Subcutaneous abdominal adipose tissue (tissue), 5 donors: ENCODE results near the gene P4HA2.

Source experiments
- H3K27ac ChIP-seq: one replicate; pipeline ENCODE4 v1.7.0; 2013; ENCODE audit warnings: low read depth, mild to moderate bottlenecking, inconsistent platforms, low read length, moderate library complexity
- H3K27me3 ChIP-seq, 5 donors: one replicate each; pipeline ENCODE4 v1.7.0; 2013; ENCODE audit warnings: low read length in 5 of 5, inconsistent platforms in 1 of 5; ENCODE audit not compliant: control insufficient read depth in 5 of 5, insufficient read depth in 4 of 5
- H3K36me3 ChIP-seq, 5 donors: one replicate each; pipeline ENCODE4 v1.7.0; 2013; ENCODE audit warnings: low read length in 5 of 5; ENCODE audit not compliant: control insufficient read depth in 5 of 5, insufficient read depth in 5 of 5
- H3K4me1 ChIP-seq, 5 donors: one replicate each; pipeline ENCODE4 v1.7.0; 2013; ENCODE audit warnings: low read length in 5 of 5, mild to moderate bottlenecking in 3 of 5, moderate library complexity in 1 of 5; ENCODE audit not compliant: control insufficient read depth in 5 of 5, insufficient read depth in 5 of 5
- H3K4me3 ChIP-seq, 5 donors: one replicate each; pipeline ENCODE4 v1.7.0; 2013; ENCODE audit warnings: low read length in 5 of 5, low read depth in 1 of 5
- H3K9ac ChIP-seq, 5 donors: one replicate each; pipeline ENCODE4 v1.7.0; 2013; ENCODE audit warnings: low read length in 5 of 5, mild to moderate bottlenecking in 4 of 5, moderate library complexity in 3 of 5
- H3K9me3 ChIP-seq, 5 donors: one replicate each; pipeline ENCODE4 v1.7.0; 2013; ENCODE audit warnings: low read length in 5 of 5; ENCODE audit not compliant: control insufficient read depth in 5 of 5
- donor health status: healthy.
- donor health status: healthy.
- donor health status: healthy.
- donor health status: healthy.
- donor health status: healthy.

Gene P4HA2

GRCh38 chr5:132258102-132259068, 30.7 kb upstream of the P4HA2 start:
- H3K27me3 ChIP-seq = peaks cover 0 to 8% (median 0%) of the 10 kb centered on the region in 5 donors
- peak overlapping the region; percentile 81 for H3K27ac ChIP-seq
- H3K4me3 ChIP-seq = peak overlapping the region; percentile 43 to 66 (median 59)
- no peaks in the 10 kb centered on the region for H3K9me3 ChIP-seq
- H3K36me3 ChIP-seq = no peaks in the 10 kb centered on the region
- peaks cover 7 to 85% (median 43%) of the 10 kb centered on the region in 5 donors for H3K4me1 ChIP-seq
- H3K9ac ChIP-seq = peak overlapping the region; percentile 16 to 80 (median 54)

GRCh38 chr5:132257131-132258101, 29.8 kb upstream of the P4HA2 start, which contains the start of gene PDLIM4:
Gene PDLIM4, plus strand, starts transcription at chr5:132257696. Its CDS starts 39 bp downstream, at chr5:132257735.
- H3K27ac ChIP-seq = peak within 1 kb of the TSS; percentile 81
- H3K9me3 ChIP-seq = no peaks in the 10 kb centered on the region
- peak within 1 kb of the TSS; percentile 43 to 66 (median 59) for H3K4me3 ChIP-seq
- peaks cover 7 to 76% (median 43%) of the 10 kb centered on the region in 5 donors for H3K4me1 ChIP-seq
- H3K9ac ChIP-seq = peak within 1 kb of the TSS; percentile 16 to 80 (median 54)
- H3K36me3 ChIP-seq = no peaks in the 10 kb centered on the region
- H3K27me3 ChIP-seq = peaks cover 0 to 8% (median 0%) of the 10 kb centered on the region in 5 donors

GRCh38 chr5:132256783-132257130, 29.1 kb upstream of the P4HA2 start:
- H3K27me3 ChIP-seq = peaks cover 0 to 8% (median 0%) of the 10 kb centered on the region in 5 donors
- H3K4me3 ChIP-seq = no peak overlapping the region
- H3K9ac ChIP-seq = no peak overlapping the region
- no peaks in the 10 kb centered on the region for H3K36me3 ChIP-seq
- no peaks in the 10 kb centered on the region for H3K9me3 ChIP-seq
- no peak overlapping the region for H3K27ac ChIP-seq
- H3K4me1 ChIP-seq = peaks cover 7 to 70% (median 43%) of the 10 kb centered on the region in 5 donors

- Histone ChIP-seq H3K9me3 (no peaks in the 10 kb centered on the region), H3K9ac (no peak overlapping the region), H3K27me3 (peaks cover 0 to 8% (median 0%) of the 10 kb centered on the region in 5 donors), H3K4me1 (peaks cover 7 to 64% (median 43%) of the 10 kb centered on the region in 5 donors), H3K4me3 (no peak overlapping the region), H3K27ac (no peak overlapping the region), H3K36me3 (no peaks in the 10 kb centered on the region)
Observed at GRCh38 chr5:132256086-132256782, 28.6 kb upstream of the P4HA2 start.

- Histone ChIP-seq H3K9ac (no peak overlapping the region), H3K4me1 (peaks cover 7 to 47% (median 33%) of the 10 kb centered on the region in 5 donors), H3K9me3 (no peaks in the 10 kb centered on the region), H3K4me3 (no peak overlapping the region), H3K36me3 (no peaks in the 10 kb centered on the region), H3K27ac (no peak overlapping the region), H3K27me3 (peaks cover 0 to 5% (median 0%) of the 10 kb centered on the region in 5 donors)
Observed at GRCh38 chr5:132254321-132254977, 26.8 kb upstream of the P4HA2 start.

GRCh38 chr5:132253452-132254320, 26.0 kb upstream of the P4HA2 start:
- peaks cover 7 to 39% (median 29%) of the 10 kb centered on the region in 5 donors for H3K4me1 ChIP-seq
- no peaks in the 10 kb centered on the region for H3K36me3 ChIP-seq
- H3K4me3 ChIP-seq = no peak overlapping the region
- peaks cover 0 to 5% (median 0%) of the 10 kb centered on the region in 5 donors for H3K27me3 ChIP-seq
- no peak overlapping the region for H3K27ac ChIP-seq
- H3K9ac ChIP-seq = no peak overlapping the region
- H3K9me3 ChIP-seq = no peaks in the 10 kb centered on the region

- H3K9ac ChIP-seq = no peak overlapping the region
- no peak overlapping the region for H3K27ac ChIP-seq
- H3K4me3 ChIP-seq = no peak overlapping the region
- H3K36me3 ChIP-seq = no peaks in the 10 kb centered on the region
- no peaks in the 10 kb centered on the region for H3K9me3 ChIP-seq
- peaks cover 0 to 3% (median 0%) of the 10 kb centered on the region in 5 donors for H3K27me3 ChIP-seq
- H3K4me1 ChIP-seq = peaks cover 7 to 32% (median 23%) of the 10 kb centered on the region in 5 donors
Observed at GRCh38 chr5:132253008-132253441, 25.4 kb upstream of the P4HA2 start.

GRCh38 chr5:132251220-132251725, 23.6 kb upstream of the P4HA2 start:
- no peak overlapping the region for H3K27ac ChIP-seq
- peaks cover 7 to 21% (median 14%) of the 10 kb centered on the region in 5 donors for H3K4me1 ChIP-seq
- no peaks in the 10 kb centered on the region for H3K27me3 ChIP-seq
- H3K9ac ChIP-seq = no peak overlapping the region
- no peak overlapping the region for H3K4me3 ChIP-seq
- H3K9me3 ChIP-seq = peaks cover 0 to 4% (median 0%) of the 10 kb centered on the region in 5 donors
- no peaks in the 10 kb centered on the region for H3K36me3 ChIP-seq
